GM19023 (cell line): Measurements from ENCODE around the gene PDE6B.

Source experiments
- ATAC-seq: cut with Tn5 transposase; IDR thresholded peaks from one replicate; pipeline ENCODE4 v1.9.1; 2021; ENCODE audit warnings: mild to moderate bottlenecking, moderate library complexity; ENCODE audit not compliant: unreplicated experiment

Gene PDE6B

DNA sequence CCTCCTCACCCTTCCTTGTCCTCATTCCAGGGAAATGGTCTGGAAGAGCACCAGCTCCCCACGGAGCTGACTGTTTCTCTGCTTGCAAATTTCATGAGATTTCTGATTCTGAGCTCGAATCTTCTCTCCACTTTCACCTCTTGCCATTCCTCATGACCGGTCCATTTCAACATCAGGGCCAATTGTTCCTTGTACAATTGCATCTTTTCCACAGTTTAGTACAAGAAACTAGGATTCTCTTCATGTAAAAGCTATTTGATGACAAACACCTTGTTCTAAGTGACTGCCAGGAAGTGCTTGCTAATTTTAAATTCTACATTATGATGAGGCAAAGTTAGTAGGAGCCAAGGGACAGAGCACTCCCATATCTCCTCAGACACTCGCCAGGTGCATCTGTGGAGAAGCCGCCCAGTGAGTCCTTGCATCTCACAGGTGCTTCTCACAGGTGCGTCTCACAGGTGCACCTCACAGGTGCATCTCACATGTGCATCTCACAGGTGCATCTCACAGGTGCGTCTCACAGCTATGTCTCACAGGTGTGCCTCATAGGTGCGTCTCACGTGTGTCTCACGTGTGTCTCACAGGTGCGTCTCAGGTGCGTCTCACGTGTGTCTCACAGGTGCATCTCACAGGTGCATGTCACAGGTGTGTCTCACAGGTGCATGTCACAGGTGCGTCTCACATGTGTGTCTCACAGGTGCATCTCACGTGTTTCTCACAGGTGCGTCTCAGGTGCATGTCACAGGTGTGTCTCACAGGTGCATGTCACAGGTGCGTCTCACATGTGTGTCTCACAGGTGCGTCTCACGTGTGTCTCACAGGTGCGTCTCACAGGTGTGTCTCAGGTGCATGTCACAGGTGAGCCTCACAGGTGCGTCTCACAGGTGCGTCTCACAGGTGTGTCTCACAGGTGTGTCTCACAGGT, 3.0 kb upstream of the PDE6B start:
- ATAC-seq, result no peak

DNA sequence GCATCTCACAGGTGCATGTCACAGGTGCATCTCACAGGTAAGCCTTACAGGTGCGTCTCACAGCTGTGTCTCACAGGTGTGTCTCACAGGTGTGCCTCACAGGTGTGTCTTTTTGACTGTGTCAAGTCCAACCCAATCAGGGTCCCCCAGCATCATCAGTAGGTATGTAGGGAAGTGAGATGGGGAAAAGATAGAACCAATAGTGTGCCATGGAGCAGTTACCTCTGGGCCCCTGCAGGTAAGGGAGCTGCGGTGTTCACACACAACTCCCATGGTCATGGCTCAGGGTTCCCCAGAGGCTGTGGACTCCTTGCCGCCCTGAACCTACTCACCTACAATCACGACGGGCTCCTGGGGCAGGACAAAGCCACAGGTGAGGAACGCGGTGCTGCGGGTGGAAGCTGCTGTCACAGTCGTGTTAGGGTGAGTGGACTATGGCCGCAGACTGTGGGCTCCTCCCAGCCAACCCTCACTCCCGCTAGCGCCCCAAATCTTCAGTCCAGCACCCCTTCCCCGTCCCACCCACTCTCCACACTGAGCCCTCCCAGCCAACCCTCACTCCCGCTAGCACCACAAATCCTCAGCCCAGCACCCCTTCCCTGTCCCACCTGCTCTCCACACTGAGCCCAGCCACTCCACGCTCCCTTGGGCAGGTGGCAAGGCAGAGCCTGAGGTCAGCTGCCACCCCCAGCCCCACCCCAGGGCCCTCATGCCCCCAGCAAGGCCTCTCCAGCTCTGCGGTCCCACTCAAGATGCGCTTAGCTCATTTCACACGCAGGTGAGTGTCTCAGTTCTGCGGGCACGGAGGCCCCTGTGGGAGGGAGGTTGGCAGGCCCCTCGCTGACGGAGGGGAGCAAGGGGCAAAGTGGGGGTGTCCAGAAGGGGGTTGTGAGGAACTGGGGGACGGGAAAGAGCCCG, 2.1 kb upstream of the PDE6B start:
- no peak for ATAC-seq

DNA sequence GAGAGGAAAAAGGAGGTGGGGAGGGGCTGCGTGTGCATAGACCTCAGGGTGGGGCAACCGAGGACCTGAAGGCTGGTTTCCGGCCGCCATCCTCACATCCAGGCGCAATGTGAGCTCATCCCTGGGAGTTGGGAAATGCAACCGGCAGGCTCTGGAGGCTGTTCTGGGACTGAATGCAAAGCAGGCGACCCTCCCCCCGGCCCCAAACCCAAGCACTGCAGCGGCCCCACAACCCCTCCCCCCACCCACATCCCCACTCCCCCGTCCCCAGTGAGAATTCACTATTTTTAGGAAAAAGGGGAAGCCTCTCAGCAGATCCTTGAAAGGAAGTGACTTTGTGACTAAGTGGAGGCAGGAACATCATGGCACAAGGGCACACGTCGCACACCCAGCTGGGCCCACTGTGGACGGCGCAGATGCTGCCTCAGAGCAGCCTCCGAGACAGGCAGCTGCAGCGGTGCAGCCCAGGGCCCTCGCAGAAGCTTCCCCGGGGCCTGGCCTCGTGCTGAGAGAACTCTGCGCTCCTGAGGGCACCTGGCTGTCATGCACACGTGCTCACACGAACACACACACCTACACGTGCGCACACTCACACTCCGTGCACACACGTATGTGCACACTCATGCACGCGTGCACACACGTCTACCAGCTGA, 1.3 kb upstream of the PDE6B start:
- no peak for ATAC-seq

DNA sequence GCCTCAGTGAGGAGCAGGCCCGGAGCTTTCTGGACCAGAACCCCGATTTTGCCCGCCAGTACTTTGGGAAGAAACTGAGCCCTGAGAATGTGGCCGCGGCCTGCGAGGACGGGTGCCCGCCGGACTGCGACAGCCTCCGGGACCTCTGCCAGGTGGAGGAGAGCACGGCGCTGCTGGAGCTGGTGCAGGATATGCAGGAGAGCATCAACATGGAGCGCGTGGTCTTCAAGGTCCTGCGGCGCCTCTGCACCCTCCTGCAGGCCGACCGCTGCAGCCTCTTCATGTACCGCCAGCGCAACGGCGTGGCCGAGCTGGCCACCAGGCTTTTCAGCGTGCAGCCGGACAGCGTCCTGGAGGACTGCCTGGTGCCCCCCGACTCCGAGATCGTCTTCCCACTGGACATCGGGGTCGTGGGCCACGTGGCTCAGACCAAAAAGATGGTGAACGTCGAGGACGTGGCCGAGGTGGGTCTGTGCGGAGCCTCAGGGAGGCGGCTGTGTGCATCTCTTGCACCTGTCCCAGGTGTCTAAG, 323 bp downstream of the PDE6B start:
- no peak for ATAC-seq

DNA sequence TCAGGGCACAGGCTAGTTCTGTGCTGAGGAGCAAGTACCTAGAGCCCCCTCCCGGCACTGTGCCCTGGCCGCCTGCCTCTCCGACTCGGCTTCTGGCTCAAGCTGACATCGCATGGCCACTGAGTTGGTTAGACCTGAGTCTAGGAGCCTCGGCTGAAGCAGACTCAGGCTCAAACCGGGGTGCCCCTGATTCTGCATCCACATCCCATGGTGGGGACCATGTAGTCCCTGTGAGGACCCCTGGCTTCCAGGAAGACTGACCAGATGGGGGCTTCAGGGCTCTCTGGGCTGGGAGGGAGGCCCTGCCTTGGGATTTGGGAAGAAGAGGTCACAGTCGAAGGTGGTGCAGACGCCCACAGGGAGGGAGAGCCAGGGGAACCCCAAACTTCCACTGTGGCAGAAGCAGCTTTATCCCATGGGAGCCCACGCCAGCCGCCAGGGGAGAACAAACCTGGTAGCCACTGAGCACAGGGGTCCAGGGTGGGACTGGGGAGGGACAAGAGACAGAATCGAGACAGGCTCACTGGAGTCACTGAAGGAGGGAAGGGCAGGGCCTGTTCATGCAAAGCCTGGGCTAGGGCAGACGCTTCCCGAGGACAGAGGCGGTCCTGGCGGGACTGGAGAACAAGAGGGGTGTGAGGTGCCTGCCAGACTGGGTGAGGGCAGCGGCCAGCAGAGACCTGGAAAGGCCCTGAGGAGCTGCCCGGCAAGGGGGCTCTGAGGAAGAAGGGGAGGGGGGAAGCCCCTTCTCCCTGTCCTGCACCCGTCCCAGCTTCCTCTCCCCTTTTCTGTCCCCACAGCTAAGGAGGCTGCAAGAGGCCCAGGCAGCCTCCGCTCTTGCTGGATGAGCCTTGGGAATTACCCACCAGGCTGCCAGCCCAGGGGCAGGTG, 1.1 kb downstream of the PDE6B start:
- no peak for ATAC-seq

DNA sequence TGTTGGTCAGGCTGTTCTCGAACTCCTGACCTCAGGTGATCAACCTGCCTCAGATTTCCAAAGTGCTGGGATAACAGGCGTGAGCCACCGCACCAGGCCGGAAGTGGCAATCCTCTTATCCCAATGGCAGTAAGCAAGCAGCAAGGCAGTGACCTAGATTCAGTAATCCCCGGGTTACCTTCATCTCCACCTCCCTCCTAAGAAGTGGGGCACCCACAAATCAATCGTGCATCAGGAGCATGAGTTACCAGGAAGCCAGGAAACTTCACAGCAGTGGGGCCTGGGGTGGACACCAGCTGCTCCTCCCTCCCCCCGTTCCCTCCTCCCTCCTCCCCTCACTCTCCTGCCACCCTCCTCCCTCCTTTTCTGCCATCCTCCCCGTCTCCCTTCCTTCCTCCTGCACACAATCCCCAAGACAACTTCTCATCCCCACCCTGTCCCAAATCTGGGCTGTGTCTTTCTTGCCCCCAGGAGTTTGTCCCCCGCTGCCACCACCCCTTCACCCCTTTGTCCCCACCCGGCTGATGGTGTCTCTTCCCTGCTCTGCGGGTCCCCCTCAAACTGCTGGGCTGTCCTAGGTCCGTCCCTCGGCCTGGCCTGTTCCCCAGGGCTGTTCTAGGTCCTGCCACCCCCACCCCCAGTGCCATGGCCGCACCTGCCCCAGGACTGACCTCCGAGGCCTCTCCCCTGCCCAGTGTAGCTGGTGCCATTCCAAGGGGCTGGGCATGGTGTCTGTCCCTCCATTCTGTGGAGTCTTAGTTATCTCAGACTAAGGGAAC, 2.2 kb downstream of the PDE6B start:
- ATAC-seq, result no peak

DNA sequence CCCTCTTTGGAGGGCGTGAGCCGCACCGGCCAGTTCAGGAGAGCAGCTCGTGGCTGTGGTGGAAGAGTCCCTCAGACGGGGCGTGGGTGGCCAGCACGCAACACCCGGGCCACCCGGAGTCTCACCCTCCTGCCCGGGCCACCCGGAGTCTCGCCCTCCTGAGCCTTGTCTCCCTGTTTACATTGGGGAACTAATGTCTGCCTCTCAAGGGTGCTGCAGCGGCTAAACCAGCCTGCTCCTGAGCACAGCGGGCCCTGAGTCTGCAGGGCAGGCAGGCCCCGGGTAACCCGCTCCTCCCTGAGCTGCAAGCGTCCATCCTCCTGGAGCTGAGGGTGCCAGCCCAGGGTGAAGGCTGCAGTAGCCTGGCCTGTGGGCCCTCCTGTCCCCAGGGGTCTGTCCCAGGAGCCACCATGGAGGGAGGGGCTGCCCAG, 3.0 kb downstream of the PDE6B start:
- ATAC-seq, result no peak

DNA sequence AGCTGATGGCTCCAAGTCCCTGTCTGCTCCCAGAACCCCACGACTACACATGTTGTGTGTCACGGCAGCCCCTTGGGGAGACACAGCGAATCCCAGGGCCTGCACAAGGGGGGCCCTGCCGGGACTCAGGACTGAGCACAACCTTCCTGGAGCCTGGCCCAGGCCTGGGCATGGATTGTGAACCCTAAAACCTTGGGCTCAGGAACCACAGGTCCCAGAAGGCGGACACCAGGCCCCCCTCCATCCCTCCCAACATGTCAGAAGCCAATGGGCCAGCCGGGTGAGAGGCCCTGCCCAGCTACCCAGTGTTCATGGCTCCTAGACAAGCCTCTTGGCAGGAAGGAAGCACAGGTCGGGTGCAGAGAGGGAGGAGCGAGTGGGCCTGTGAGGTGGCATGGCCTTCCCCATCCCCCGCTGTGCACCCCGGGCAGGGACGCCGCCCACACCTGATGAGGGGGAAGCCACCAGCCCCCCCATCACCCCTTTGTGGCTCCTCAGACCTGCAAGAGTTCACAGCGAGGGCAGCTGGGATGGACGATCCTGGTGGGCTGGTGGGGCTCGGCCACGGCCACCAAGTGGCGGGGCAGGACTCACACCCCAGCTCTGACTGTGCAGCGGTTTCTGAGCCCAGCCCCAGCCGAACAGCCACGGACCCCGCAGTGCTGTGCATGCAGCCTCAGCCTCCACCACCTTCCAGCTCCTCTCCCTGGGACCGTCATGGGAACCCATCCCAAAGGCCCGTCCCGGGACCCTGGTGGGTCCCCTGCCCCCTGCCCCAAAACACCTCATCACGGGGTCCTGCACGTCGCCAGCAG, 3.7 kb downstream of the PDE6B start:
- ATAC-seq, result no peak

DNA sequence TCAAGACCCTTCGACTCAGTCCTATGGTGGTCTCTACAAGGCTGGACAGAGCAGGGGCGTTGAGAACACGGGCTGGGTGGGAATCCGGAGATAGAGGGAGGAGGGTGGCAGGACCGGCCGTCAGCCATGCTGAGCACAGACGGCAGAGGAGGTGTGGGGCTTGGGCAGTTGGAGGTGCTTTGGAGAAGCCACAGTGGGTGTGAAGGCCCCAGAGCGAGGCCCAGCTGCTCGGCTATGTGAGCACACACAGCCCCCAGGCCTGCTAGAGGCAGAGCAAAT, 4.2 kb downstream of the PDE6B start:
- ATAC-seq, result no peak

DNA sequence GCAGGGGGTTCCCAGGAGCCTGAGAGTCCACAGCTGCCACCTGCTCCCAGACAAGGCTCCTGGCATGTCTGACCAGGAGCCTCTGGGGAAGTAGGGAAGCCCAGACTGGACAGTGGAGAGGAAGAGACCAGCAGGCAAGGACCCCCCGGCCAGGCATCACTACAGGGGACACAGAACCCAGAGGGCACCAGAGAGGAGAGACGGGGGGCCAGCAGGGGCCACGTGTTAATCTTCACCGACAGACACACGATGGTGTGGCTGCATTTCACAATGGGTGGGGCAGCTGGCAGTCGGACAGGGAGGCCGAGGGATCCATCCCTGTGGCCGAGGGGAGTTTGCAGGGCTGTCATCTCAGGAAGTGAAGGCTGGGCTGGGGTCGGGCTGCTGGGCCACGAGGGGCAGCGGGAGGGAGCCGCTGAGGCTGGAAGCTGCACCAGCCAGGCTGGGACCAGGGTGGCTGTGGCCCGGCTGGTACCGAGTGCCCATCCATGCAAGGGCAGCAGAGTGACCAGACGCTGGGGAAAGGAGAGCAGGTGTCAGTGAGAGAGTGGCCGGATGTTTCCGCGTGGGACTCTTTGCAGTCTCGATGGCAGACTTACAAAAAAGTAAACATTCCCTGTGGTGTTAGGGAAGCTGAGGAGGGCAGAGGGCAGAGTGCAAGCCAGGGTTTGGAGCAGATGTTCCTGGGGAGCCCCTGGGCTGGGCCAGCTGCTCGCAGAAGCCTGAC, 4.7 kb downstream of the PDE6B start:
- ATAC-seq, result no peak

DNA sequence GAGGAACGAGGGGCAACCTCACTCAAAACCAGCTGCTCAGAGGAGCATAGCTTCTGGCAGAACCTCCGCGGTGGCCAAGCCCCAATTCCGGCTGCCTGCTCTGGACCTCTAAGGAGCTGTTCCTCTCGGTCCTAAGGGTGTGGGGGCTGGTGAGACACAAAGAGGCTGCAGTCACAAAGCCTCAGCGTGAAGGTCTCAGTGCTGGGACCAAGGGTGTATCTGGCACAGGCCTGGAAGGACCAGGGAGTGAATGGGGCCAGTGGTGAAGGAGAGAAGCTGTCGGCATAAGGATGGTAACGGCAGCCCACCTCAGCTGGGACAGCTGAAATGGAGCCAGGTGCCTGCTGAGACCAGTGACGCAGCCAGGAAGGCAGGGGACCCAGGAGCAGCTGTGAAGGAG, 5.3 kb downstream of the PDE6B start:
- no peak for ATAC-seq

DNA sequence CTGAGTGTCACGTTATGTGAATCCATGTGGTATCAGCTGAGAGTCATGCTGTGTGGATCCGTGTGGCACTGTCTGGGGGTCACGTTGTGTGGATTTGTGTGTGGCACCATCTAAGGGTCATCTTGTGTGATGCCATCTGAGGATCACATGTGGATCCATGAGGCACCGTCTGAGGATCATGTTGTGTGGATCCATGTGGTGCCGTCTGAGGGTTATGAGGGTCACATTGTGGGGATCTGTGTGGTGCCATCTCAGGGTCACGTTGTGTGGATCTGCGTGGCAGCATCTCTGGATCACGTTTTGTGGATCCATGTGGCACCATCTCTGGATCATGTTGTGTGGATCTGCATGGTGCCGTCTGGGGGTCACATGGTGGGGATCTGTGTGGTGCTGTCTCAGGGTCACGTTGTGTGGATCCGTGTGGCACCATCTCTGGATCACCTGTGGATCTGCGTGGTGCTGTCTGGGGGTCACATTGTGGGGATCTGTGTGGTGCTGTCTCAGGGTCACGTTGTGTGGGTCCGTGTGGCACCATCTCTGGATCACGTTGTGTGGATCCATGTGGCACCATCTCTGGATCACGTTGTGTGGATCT, 6.9 kb downstream of the PDE6B start:
- ATAC-seq, result no peak

DNA sequence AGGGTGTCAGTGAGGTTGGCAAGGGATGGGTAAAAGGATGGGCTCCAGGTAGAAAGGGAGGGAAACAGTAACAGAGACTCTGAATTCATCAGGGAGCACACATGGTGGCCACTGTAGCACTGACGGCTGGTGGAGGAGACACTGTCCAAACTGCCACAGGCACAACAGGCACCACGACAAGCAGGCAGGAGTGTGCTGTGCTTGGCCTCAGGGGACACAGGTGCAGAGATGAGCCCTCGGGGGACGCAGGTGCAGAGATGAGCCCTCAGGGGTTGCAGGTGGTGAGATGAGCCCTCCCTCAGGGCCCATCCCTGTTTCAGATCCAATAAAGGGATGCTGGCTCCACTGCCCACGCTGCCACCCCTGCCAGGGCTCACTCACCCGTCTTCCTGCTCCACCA, 7.6 kb downstream of the PDE6B start:
- ATAC-seq, result no peak

DNA sequence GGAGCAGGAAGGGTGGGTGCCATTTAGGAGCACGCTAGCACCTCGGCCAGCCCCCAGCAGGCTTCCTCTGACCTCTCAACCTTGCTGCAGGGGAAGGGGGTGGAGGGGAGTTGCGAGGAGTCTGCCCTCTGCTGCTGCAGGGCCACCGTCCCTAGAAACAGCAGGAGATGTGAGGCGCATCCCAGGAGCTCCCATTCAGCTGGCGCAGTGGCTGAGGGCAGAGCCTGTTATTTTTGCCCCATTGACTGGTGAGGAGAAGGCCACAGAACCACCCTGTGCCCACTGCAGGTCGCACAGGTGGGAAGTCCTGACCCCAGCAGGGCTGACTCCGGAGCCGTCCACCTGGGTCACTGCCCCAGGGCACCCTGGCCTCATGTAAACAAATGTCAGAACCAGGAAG, 8.0 kb downstream of the PDE6B start:
- no peak for ATAC-seq

DNA sequence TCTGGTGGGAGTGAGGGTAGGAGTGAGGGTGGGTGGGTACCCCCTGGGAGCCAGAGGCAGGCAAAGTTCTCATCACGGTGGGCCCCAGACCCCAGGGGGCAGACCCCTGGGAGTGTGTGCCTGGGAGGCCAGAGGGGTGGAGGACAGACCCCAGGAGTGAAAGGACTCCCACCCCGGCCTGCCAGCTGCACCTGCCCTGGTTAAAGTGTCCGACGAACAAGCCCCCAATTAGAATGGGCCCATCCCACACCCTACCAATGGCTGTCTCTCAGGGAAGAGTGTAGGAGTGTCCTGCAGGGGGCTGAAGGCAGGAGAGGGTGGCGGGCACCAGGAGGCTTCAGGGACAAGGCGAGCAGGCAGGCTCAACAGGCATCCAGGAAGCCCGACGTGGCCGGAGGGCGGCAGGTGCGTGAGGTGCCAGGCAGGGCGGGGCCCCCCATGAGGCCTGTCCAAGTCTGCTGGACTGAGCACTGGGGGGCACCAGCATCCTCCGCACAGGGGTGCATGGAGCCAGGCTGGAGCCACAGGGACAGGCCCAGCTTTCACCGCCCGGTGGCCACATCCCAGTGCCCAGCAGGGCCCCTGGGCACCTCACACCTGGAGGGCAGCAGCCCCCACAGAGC, 8.7 kb downstream of the PDE6B start:
- ATAC-seq, result no peak

DNA sequence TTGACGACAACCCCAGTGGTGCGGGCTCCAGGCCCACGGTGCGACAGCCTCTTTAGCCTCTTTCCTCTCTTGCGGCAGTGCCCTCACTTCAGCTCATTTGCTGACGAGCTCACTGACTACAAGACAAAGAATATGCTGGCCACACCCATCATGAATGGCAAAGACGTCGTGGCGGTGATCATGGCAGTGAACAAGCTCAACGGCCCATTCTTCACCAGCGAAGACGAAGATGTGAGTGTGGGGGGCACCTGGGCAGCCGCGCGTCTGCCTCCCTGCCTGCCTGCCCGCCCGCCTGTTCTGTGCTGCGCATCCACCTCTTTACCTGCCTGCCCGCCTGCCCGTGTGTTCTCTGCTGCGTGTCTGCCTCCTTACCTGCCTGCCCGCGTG, 9.2 kb downstream of the PDE6B start:
- ATAC-seq, result no peak
